ENCODE data around the gene EEIG1. TPM values are rescaled to one million over a fixed set of nuclear protein-coding genes. Genes with fewer than 3 reads are reported as not detected.

Gene EEIG1
- total and polyA plus RNA-seq, 9 of the 15 experiments (the other 6 are each of a cell fraction or from before 2014, with no cell fraction given) = 0.17 to 16.7 (median 3.6) TPM

DNA sequence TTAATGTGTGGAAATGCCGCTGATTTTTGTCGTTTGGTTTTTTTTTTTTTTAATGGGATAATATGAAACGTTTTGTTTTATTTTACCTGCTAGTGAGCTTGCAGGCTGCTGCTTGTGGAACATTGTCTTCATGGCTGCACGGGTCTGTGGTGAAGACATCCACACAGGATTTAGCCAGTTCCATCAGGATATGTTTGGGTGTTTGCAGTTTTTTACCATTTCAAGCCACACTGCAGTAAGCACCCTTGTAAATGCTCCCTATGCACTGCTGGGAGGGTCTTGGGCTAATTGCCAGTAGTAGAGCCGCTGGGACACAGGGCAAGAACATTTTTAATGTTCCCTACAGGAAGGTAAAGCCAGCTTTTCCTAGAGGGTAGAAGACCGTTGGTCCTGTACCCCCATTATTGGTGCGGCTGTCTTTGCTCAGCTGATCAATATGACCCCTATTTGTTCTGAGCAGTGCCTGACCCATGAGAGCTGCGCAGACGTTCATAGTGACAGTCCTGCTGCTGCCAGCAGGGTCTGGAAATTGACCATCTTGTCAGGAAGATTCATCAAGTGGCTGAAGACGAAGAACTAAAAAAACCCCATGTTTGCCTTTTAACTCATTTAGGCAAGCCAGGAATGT, 20.5 kb upstream of the EEIG1 start (continued):
- 0 out of 2 replicates have a peak, but pooled peaks have one; percentile 8 for TF ChIP-seq ZBTB17 (CRISPR knock-in tag; IDR thresholded peaks at IDR 0.05)
- TF ChIP-seq GABPB1 (CRISPR knock-in tag; IDR thresholded peaks at IDR 0.05) = no peak
- TF ChIP-seq, protein P1, sequence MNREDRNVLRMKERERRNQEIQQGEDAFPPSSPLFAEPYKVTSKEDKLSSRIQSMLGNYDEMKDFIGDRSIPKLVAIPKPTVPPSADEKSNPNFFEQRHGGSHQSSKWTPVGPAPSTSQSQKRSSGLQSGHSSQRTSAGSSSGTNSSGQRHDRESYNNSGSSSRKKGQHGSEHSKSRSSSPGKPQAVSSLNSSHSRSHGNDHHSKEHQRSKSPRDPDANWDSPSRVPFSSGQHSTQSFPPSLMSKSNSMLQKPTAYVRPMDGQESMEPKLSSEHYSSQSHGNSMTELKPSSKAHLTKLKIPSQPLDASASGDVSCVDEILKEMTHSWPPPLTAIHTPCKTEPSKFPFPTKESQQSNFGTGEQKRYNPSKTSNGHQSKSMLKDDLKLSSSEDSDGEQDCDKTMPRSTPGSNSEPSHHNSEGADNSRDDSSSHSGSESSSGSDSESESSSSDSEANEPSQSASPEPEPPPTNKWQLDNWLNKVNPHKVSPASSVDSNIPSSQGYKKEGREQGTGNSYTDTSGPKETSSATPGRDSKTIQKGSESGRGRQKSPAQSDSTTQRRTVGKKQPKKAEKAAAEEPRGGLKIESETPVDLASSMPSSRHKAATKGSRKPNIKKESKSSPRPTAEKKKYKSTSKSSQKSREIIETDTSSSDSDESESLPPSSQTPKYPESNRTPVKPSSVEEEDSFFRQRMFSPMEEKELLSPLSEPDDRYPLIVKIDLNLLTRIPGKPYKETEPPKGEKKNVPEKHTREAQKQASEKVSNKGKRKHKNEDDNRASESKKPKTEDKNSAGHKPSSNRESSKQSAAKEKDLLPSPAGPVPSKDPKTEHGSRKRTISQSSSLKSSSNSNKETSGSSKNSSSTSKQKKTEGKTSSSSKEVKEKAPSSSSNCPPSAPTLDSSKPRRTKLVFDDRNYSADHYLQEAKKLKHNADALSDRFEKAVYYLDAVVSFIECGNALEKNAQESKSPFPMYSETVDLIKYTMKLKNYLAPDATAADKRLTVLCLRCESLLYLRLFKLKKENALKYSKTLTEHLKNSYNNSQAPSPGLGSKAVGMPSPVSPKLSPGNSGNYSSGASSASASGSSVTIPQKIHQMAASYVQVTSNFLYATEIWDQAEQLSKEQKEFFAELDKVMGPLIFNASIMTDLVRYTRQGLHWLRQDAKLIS (CRISPR knock-in tag; IDR thresholded peaks at IDR 0.05) = no peak
- TF ChIP-seq, protein P2, sequence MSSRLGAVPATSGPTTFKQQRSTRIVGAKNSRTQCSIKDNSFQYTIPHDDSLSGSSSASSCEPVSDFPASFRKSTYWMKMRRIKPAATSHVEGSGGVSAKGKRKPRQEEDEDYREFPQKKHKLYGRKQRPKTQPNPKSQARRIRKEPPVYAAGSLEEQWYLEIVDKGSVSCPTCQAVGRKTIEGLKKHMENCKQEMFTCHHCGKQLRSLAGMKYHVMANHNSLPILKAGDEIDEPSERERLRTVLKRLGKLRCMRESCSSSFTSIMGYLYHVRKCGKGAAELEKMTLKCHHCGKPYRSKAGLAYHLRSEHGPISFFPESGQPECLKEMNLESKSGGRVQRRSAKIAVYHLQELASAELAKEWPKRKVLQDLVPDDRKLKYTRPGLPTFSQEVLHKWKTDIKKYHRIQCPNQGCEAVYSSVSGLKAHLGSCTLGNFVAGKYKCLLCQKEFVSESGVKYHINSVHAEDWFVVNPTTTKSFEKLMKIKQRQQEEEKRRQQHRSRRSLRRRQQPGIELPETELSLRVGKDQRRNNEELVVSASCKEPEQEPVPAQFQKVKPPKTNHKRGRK (tag; IDR thresholded peaks at IDR 0.05) = no peak
- TF ChIP-seq NRF1 (conservative IDR thresholded peaks at IDR 0.05 in 1 of 2, IDR thresholded peaks at IDR 0.05 in 1 of 2) = peak; percentile 36 to 61
- TF ChIP-seq FOXA1 (IDR thresholded peaks at IDR 0.05; ENCODE audit: borderline replicate concordance) = no peak
- TF ChIP-seq ZNF121 (CRISPR knock-in tag; conservative IDR thresholded peaks at IDR 0.05) = no peak
- no peak for TF ChIP-seq CHCHD3 (CRISPR knock-in tag; IDR thresholded peaks at IDR 0.05)
- TF ChIP-seq MCM2 (IDR thresholded peaks at IDR 0.05; ENCODE audit: low read depth) = no peak
- no peak for TF ChIP-seq ZNF507 (tag; conservative IDR thresholded peaks at IDR 0.05)
- no peak for TF ChIP-seq TGIF2 (CRISPR knock-in tag; IDR thresholded peaks at IDR 0.05)
- TF ChIP-seq TEAD1 (CRISPR knock-in tag; IDR thresholded peaks at IDR 0.05) = no peak
- TF ChIP-seq BDP1 (IDR thresholded peaks at IDR 0.05; ENCODE audit: insufficient read depth, insufficient read length) = no peak
- TF ChIP-seq, protein P3, sequence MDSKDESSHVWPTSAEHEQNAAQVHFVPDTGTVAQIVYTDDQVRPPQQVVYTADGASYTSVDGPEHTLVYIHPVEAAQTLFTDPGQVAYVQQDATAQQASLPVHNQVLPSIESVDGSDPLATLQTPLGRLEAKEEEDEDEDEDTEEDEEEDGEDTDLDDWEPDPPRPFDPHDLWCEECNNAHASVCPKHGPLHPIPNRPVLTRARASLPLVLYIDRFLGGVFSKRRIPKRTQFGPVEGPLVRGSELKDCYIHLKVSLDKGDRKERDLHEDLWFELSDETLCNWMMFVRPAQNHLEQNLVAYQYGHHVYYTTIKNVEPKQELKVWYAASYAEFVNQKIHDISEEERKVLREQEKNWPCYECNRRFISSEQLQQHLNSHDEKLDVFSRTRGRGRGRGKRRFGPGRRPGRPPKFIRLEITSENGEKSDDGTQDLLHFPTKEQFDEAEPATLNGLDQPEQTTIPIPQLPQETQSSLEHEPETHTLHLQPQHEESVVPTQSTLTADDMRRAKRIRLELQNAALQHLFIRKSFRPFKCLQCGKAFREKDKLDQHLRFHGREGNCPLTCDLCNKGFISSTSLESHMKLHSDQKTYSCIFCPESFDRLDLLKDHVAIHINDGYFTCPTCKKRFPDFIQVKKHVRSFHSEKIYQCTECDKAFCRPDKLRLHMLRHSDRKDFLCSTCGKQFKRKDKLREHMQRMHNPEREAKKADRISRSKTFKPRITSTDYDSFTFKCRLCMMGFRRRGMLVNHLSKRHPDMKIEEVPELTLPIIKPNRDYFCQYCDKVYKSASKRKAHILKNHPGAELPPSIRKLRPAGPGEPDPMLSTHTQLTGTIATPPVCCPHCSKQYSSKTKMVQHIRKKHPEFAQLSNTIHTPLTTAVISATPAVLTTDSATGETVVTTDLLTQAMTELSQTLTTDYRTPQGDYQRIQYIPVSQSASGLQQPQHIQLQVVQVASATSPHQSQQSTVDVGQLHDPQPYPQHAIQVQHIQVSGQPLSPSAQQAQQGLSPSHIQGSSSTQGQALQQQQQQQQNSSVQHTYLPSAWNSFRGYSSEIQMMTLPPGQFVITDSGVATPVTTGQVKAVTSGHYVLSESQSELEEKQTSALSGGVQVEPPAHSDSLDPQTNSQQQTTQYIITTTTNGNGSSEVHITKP (IDR thresholded peaks at IDR 0.05; ENCODE audit: partially characterized antibody) = peak; percentile 18
- TF ChIP-seq FOXA3 (CRISPR knock-in tag; conservative IDR thresholded peaks at IDR 0.05 in 1 of 2, IDR thresholded peaks at IDR 0.05 in 1 of 2) = 0 out of 4 replicates have a peak, but pooled peaks of 1 of the 2 experiments have one; percentile 9
- no peak for TF ChIP-seq ZFPM2 (CRISPR knock-in tag; IDR thresholded peaks at IDR 0.05)
- TF ChIP-seq CBFB (CRISPR knock-in tag; IDR thresholded peaks at IDR 0.05) = no peak

Measured in K562 (cell line).